ENCODE results near the gene EREG.
"Not testable (repeated sequence)": the region's sequence is repeated elsewhere in the genome, so short reads cannot be mapped to it uniquely, and the experiment has no call there.

The EREG gene

GRCh38 chr4:74364652-74365491 is at the start of gene EREG:
TSS of gene EREG (plus strand) at chr4:74365145. CDS start at chr4:74365309, 164 bp downstream.
- DNase-seq: peak; percentile 34

GRCh38 chr4:74315376-74315775 is 49.6 kb upstream of the EREG start:
- DNase-seq: no peak

- DNase-seq: no peak
These were observed 48.5 kb upstream of the EREG start for GRCh38 chr4:74316397-74316796.

GRCh38 chr4:74317616-74318246 is 47.2 kb upstream of the EREG start:
- DNase-seq: no peak

GRCh38 chr4:74318276-74318675 is 46.7 kb upstream of the EREG start:
- DNase-seq: no peak

- DNase-seq: no peak
These were observed 45.5 kb upstream of the EREG start for GRCh38 chr4:74319470-74319869.

- peak; percentile 58 for DNase-seq
These were observed 44.3 kb upstream of the EREG start for GRCh38 chr4:74320559-74321118.

GRCh38 chr4:74322301-74322700 is 42.6 kb upstream of the EREG start:
- DNase-seq: no peak

GRCh38 chr4:74323663-74324062 is 41.3 kb upstream of the EREG start:
- no peak for DNase-seq

- DNase-seq: no peak
These were observed 40.7 kb upstream of the EREG start for GRCh38 chr4:74324262-74324661.

GRCh38 chr4:74325886-74326285 is 39.1 kb upstream of the EREG start:
- DNase-seq: no peak

GRCh38 chr4:74327762-74328161 is 37.2 kb upstream of the EREG start:
- no peak for DNase-seq

- no peak for DNase-seq
These were observed 36.4 kb upstream of the EREG start for GRCh38 chr4:74328501-74328900.

GRCh38 chr4:74329307-74329706 is 35.6 kb upstream of the EREG start:
- DNase-seq: no peak

GRCh38 chr4:74330295-74330750 is 34.6 kb upstream of the EREG start:
- no peak for DNase-seq

- DNase-seq: no peak
These were observed 33.7 kb upstream of the EREG start for GRCh38 chr4:74331252-74331651.

- DNase-seq: no peak
These were observed 33.0 kb upstream of the EREG start for GRCh38 chr4:74331944-74332343.

GRCh38 chr4:74334636-74335035 is 30.3 kb upstream of the EREG start:
- DNase-seq: no peak

GRCh38 chr4:74335341-74336021 is 29.5 kb upstream of the EREG start:
- DNase-seq: no peak

GRCh38 chr4:74338792-74339333 is 26.1 kb upstream of the EREG start:
- DNase-seq: no peak

- no peak for DNase-seq
These were observed 25.4 kb upstream of the EREG start for GRCh38 chr4:74339501-74339900.

GRCh38 chr4:74340421-74340820 is 24.5 kb upstream of the EREG start:
- DNase-seq: not testable (repeated sequence)

GRCh38 chr4:74344031-74344430 is 20.9 kb upstream of the EREG start:
- no peak for DNase-seq
